ENCODE results near the gene FGD4.

- no peak for TF ChIP-seq NFRKB (IDR thresholded peaks at IDR 0.05)
- TF ChIP-seq PKNOX1 (IDR thresholded peaks at IDR 0.05): no peak
- TF ChIP-seq SUZ12 (IDR thresholded peaks at IDR 0.05): no peak
- no peak for TF ChIP-seq TARDBP (IDR thresholded peaks at IDR 0.05)
- no peak for TF ChIP-seq HDGF (IDR thresholded peaks at IDR 0.05; ENCODE audit: borderline replicate concordance)
- no peak for TF ChIP-seq SP1 (IDR thresholded peaks at IDR 0.05)
These were observed 113.0 kb downstream of the FGD4 start for GRCh38 chr12:32512379-32512778.

All from HEK293T (cell line).